ENCODE measurements around the gene SLC2A9. TPM values are rescaled to one million over a fixed set of nuclear protein-coding genes. Genes with fewer than 3 reads are reported as not detected.
"Not testable (repeated sequence)": the region's sequence is repeated elsewhere in the genome, so short reads cannot be mapped to it uniquely, and the experiment has no call there.

The SLC2A9 gene
- polyA plus RNA-seq, 2 of the 4 experiments (the other 2 are of a cell fraction): 0.62 to 0.70 TPM

- no peak overlapping the region for H3K4me3 ChIP-seq
- no peaks in the 10 kb centered on the region for H3K4me1 ChIP-seq
- ChIA-PET CTCF (interaction anchor here (1.0 kb wide), 1 partner anchor 213 kb away, joined by 3 read pairs; no protein-coding TSS in a partner anchor), POLR2A (no interaction called here)
- FAIRE-seq (no peak), DNase-seq (ENCODE audit: low read depth in 1 of 2, low spot score in 1 of 2) (no peak), ATAC-seq (no peak)
- H3K27ac ChIP-seq: no peak overlapping the region
- no peak for TF ChIP-seq NPAS2 (CRISPR knock-in tag; IDR thresholded peaks at IDR 0.05; ENCODE audit: borderline replicate concordance)
- TF ChIP-seq RAD21 (conservative IDR thresholded peaks at IDR 0.05 in 1 of 2, IDR thresholded peaks at IDR 0.05 in 1 of 2): no peak
- no peak for TF ChIP-seq EP300 (IDR thresholded peaks at IDR 0.05)
- TF ChIP-seq ZSCAN20 (CRISPR knock-in tag; IDR thresholded peaks at IDR 0.05): no peak
- no peak for TF ChIP-seq POLR2A (IDR thresholded peaks at IDR 0.05; ENCODE audit: low read length)
- no peak for TF ChIP-seq JUN (IDR thresholded peaks at IDR 0.05)
- no peak for TF ChIP-seq TFCP2L1 (CRISPR knock-in tag; IDR thresholded peaks at IDR 0.05)
- TF ChIP-seq MYC (IDR thresholded peaks at IDR 0.05; ENCODE audit: borderline replicate concordance, low read length): no peak
- TF ChIP-seq FOSL2 (IDR thresholded peaks at IDR 0.05): no peak
- TF ChIP-seq FOSL2 (CRISPR knock-in tag; IDR thresholded peaks at IDR 0.05): no peak
- TF ChIP-seq CHD2 (IDR thresholded peaks at IDR 0.05; ENCODE audit: low read length, partially characterized antibody): no peak
- no peak for TF ChIP-seq REST (IDR thresholded peaks at IDR 0.05)
- no peak for TF ChIP-seq HOXB5 (CRISPR knock-in tag; IDR thresholded peaks at IDR 0.05)
- no peak for TF ChIP-seq SMC3 (IDR thresholded peaks at IDR 0.05)
- no peak for TF ChIP-seq KDM1A (IDR thresholded peaks at IDR 0.05; ENCODE audit: low read depth)
- TF ChIP-seq GATA3 (IDR thresholded peaks at IDR 0.05; ENCODE audit: borderline replicate concordance): no peak
- WGBS (ENCODE audit: missing lambda C conversion rate): 0% methylated on average over 3 of the region's 4 CpGs
- no peak overlapping the region for H3K4me2 ChIP-seq
- H3K9me3 ChIP-seq: no peaks in the 10 kb centered on the region
Observed at GRCh38 chr4:9800848-9801247, 220.4 kb downstream of the SLC2A9 start.

- CTCF ChIA-PET; DNase-seq (ENCODE audit: low read depth in 1 of 2, low spot score in 1 of 2); H3K4me2 ChIP-seq; H3K4me1 ChIP-seq; H3K27ac ChIP-seq; H3K9me3 ChIP-seq; ATAC-seq; FAIRE-seq; POLR2A ChIA-PET; H3K4me3 ChIP-seq: not testable (repeated sequence)
- 7% methylated on average over 2 of the region's 2 CpGs for WGBS (ENCODE audit: missing lambda C conversion rate)
Observed at GRCh38 chr4:9796641-9797040, 224.7 kb downstream of the SLC2A9 start.

GRCh38 chr4:9792381-9792780 is 228.9 kb downstream of the SLC2A9 start:
- POLR2A ChIA-PET: no interaction called here
- H3K4me2 ChIP-seq: no peak overlapping the region
- TF ChIP-seq CTCF (IDR thresholded peaks at IDR 0.05) (no peak), CBX8 (IDR thresholded peaks at IDR 0.05) (no peak), CEBPB (IDR thresholded peaks at IDR 0.05) (no peak), POLR2A (IDR thresholded peaks at IDR 0.05; ENCODE audit: low read length) (no peak)
- ATAC-seq (no peak), DNase-seq (ENCODE audit: low read depth in 1 of 2, low spot score in 1 of 2) (no peak), FAIRE-seq (no peak)
- H3K4me1 ChIP-seq: no peaks in the 10 kb centered on the region
- CTCF ChIA-PET: interaction anchor here (0.6 kb wide), 1 partner anchor 146 kb away, joined by 3 read pairs; no protein-coding TSS in a partner anchor
- no peaks in the 10 kb centered on the region for H3K9me3 ChIP-seq
- H3K4me3 ChIP-seq: no peak overlapping the region
- no peak overlapping the region for H3K27ac ChIP-seq
- 6% methylated on average over 3 of the region's 3 CpGs for WGBS (ENCODE audit: missing lambda C conversion rate)

GRCh38 chr4:9785891-9786290 is 235.4 kb downstream of the SLC2A9 start:
- FAIRE-seq; CTCF ChIA-PET; DNase-seq (ENCODE audit: low read depth in 1 of 2, low spot score in 1 of 2); ATAC-seq; H3K4me2 ChIP-seq; H3K4me1 ChIP-seq; H3K9me3 ChIP-seq; H3K4me3 ChIP-seq; H3K27ac ChIP-seq; POLR2A ChIA-PET: not testable (repeated sequence)
- 16% methylated on average over 5 of the region's 5 CpGs for WGBS (ENCODE audit: missing lambda C conversion rate)

Data from A549 (cell line).